H9 (cell line): Measurements from ENCODE around the gene MACROH2A1. TPM values are rescaled to one million over a fixed set of nuclear protein-coding genes. Genes with fewer than 3 reads are reported as not detected.

Source experiments
- DNase-seq: peaks from one replicate; pipeline ENCODE4 v3.0.0-alpha.2; 2017
- H2AFZ ChIP-seq: one replicate; pipeline ENCODE4 v1.6.1; 2013; ENCODE audit warnings: mild to moderate bottlenecking, low read length, control low read depth, moderate library complexity
- H2AK5ac ChIP-seq: 2 replicates; pipeline ENCODE4 v1.6.1; 2013; ENCODE audit warnings: low read length, control low read depth, mixed read lengths; ENCODE audit not compliant: insufficient read length
- H2BK120ac ChIP-seq: one replicate; pipeline ENCODE4 v1.6.1; 2013; ENCODE audit warnings: low read depth, mild to moderate bottlenecking, low read length, control low read depth, inconsistent platforms; ENCODE audit not compliant: poor library complexity, severe bottlenecking
- H2BK12ac ChIP-seq: 2 replicates; pipeline ENCODE4 v1.6.1; 2013; ENCODE audit warnings: low read length, control low read depth, mixed read lengths, low read depth; ENCODE audit not compliant: insufficient read length
- H2BK15ac ChIP-seq: 2 replicates; pipeline ENCODE4 v1.6.1; 2013; ENCODE audit warnings: low read depth, low read length, control low read depth
- H2BK20ac ChIP-seq: one replicate; pipeline ENCODE4 v1.6.1; 2013; ENCODE audit warnings: low read depth, mild to moderate bottlenecking, low read length, control low read depth, inconsistent platforms; ENCODE audit not compliant: poor library complexity, severe bottlenecking
- H2BK5ac ChIP-seq: 2 replicates; pipeline ENCODE4 v1.6.1; 2013; ENCODE audit warnings: low read length, control low read depth, mixed read lengths; ENCODE audit not compliant: insufficient read length
- H3K14ac ChIP-seq: 2 replicates; pipeline ENCODE4 v1.6.1; 2013; ENCODE audit warnings: low read length, control low read depth; ENCODE audit not compliant: insufficient read depth
- H3K18ac ChIP-seq: 2 replicates; pipeline ENCODE4 v1.6.1; 2013; ENCODE audit warnings: low read depth, mild to moderate bottlenecking, mixed read lengths, low read length, control low read depth; ENCODE audit not compliant: insufficient read length
- H3K23ac ChIP-seq: 2 replicates; pipeline ENCODE4 v1.6.1; 2013; ENCODE audit warnings: low read length, control low read depth, mixed read lengths, low read depth; ENCODE audit not compliant: insufficient read length
- H3K23me2 ChIP-seq: 2 replicates; pipeline ENCODE4 v1.6.1; 2013; ENCODE audit warnings: low read depth, mild to moderate bottlenecking, mixed read lengths, low read length, control low read depth; ENCODE audit not compliant: insufficient read length, poor library complexity, severe bottlenecking
- H3K27ac ChIP-seq: 2 replicates; pipeline ENCODE4 v1.5.1; 2013; ENCODE audit warnings: low read length, control low read depth, mixed read lengths, low read depth; ENCODE audit not compliant: insufficient read length
- H3K27me3 ChIP-seq: 2 replicates; pipeline ENCODE4 v1.6.1; 2013; ENCODE audit warnings: low read length, control low read depth, inconsistent platforms; ENCODE audit not compliant: insufficient read depth
- H3K4ac ChIP-seq: 2 replicates; pipeline ENCODE4 v1.6.1; 2013; ENCODE audit warnings: low read depth, mild to moderate bottlenecking, control low read depth, inconsistent platforms, low read length, moderate library complexity
- H3K4me1 ChIP-seq: 2 replicates; pipeline ENCODE4 v1.6.1; 2013; ENCODE audit warnings: low read length, control low read depth, inconsistent platforms; ENCODE audit not compliant: insufficient read depth
- H3K4me2 ChIP-seq: 2 replicates; pipeline ENCODE4 v1.6.1; 2013; ENCODE audit warnings: low read length, control low read depth, mixed read lengths; ENCODE audit not compliant: insufficient read length, insufficient read depth
- H3K56ac ChIP-seq: 2 replicates; pipeline ENCODE4 v1.6.1; 2013; ENCODE audit warnings: low read depth, mild to moderate bottlenecking, mixed read lengths, low read length, control low read depth; ENCODE audit not compliant: insufficient read length
- H3K79me1 ChIP-seq: 2 replicates; pipeline ENCODE4 v1.6.1; 2013; ENCODE audit warnings: low read depth, mild to moderate bottlenecking, moderate library complexity, low read length, control low read depth, inconsistent platforms; ENCODE audit not compliant: insufficient read depth, poor library complexity, severe bottlenecking
- H3K79me2 ChIP-seq: 2 replicates; pipeline ENCODE4 v1.6.1; 2013; ENCODE audit warnings: low read length, control low read depth, inconsistent platforms; ENCODE audit not compliant: insufficient read depth
- H3K9ac ChIP-seq: 2 replicates; pipeline ENCODE4 v1.6.1; 2013; ENCODE audit warnings: low read length, control low read depth, mixed read lengths; ENCODE audit not compliant: insufficient read length; ENCODE audit errors: extremely low read depth
- H3K9me3 ChIP-seq: one replicate; pipeline ENCODE4 v1.6.1; 2013; ENCODE audit warnings: low read depth, low read length, inconsistent platforms; ENCODE audit not compliant: control insufficient read depth
- H3T11ph ChIP-seq: one replicate; pipeline ENCODE4 v1.6.1; 2013; ENCODE audit warnings: mild to moderate bottlenecking, low read length, control low read depth, inconsistent platforms
- H4K20me1 ChIP-seq: one replicate; pipeline ENCODE4 v1.6.1; 2013; ENCODE audit not compliant: control insufficient read depth, insufficient read length, insufficient read depth
- H4K5ac ChIP-seq: 2 replicates; pipeline ENCODE4 v1.6.1; 2013; ENCODE audit warnings: low read depth, mild to moderate bottlenecking, mixed read lengths, low read length, control low read depth; ENCODE audit not compliant: insufficient read length
- H4K8ac ChIP-seq: replicated peaks from 2 replicates; pipeline ENCODE4 v1.6.1; 2013; ENCODE audit warnings: low read length, control low read depth, mixed read lengths, low read depth; ENCODE audit not compliant: insufficient read length
- H4K91ac ChIP-seq: 2 replicates; pipeline ENCODE4 v1.6.1; 2013; ENCODE audit warnings: low read depth, mild to moderate bottlenecking, moderate library complexity, mixed read lengths, low read length, control low read depth; ENCODE audit not compliant: insufficient read length
- H3K27ac Mint-ChIP-seq, 3 experiments: 2 replicates in 2 of 3; 3 replicates in 1 of 3; pipeline ENCODE4 v1.8.0; 2020 to 2021; ENCODE audit warnings: mixed read lengths in 3 of 3, mild to moderate bottlenecking in 1 of 3, moderate library complexity in 1 of 3
- H3K27me3 Mint-ChIP-seq: 2 replicates; pipeline ENCODE4 v1.8.0; 2021; ENCODE audit warnings: low read depth, mild to moderate bottlenecking, moderate library complexity, mixed read lengths
- H3K36me3 Mint-ChIP-seq, 3 experiments: 2 replicates in 2 of 3; 3 replicates in 1 of 3; pipeline ENCODE4 v1.8.0; 2020 to 2021; ENCODE audit warnings: low read depth in 3 of 3, mixed read lengths in 3 of 3; ENCODE audit not compliant: insufficient read depth in 1 of 3
- H3K4me1 Mint-ChIP-seq, 2 experiments: 2 replicates each; pipeline ENCODE4 v1.8.0; 2020; ENCODE audit warnings: mixed read lengths in 2 of 2
- H3K4me3 Mint-ChIP-seq, 2 experiments: 2 replicates in 1 of 2; 3 replicates in 1 of 2; pipeline ENCODE4 v1.8.0; 2020 to 2021; ENCODE audit warnings: mild to moderate bottlenecking in 2 of 2, mixed read lengths in 2 of 2, moderate library complexity in 1 of 2
- H3K9me3 Mint-ChIP-seq, 2 experiments: 2 replicates in 1 of 2; 3 replicates in 1 of 2; pipeline ENCODE4 v1.8.0; 2020; ENCODE audit warnings: mild to moderate bottlenecking in 2 of 2, mixed read lengths in 2 of 2, moderate library complexity in 1 of 2
- CTCF ChIP-seq: fragments of 200-600 bp; sonication (generic); conservative IDR thresholded peaks from 3 replicates; pipeline ENCODE4 v1.8.0; 2021; ENCODE audit warnings: antibody characterized with exemption, mild to moderate bottlenecking
- WGBS: extraction: QIAGEN DNeasy Blood & Tissue Kit; methylation state at CpG from one replicate; pipeline ENCODE4 v1.1.7; 2013; ENCODE audit warnings: missing lambda C conversion rate, low lambda C conversion rate, mixed read lengths; ENCODE audit not compliant: insufficient read length; ENCODE audit errors: extremely low coverage; 5-methylcytosine and 5-hydroxymethylcytosine counted together
- total RNA-seq: library from RNA; stranded (reverse); gene quantifications from 2 replicates; pipeline ENCODE4 v1.2.1, GENCODE V29; 2021

Gene MACROH2A1
- total RNA-seq, 1 experiment from 2014 or later: 111 TPM

GRCh38 chr5:135296900-135297816 is 101.9 kb downstream of the MACROH2A1 start:
- H2AK5ac ChIP-seq: no peak overlapping the region
- no peaks in the 10 kb centered on the region for H3K9me3 ChIP-seq
- H3K27me3 Mint-ChIP-seq: peaks cover 31% of the 10 kb centered on the region
- H3K27ac Mint-ChIP-seq: no peak overlapping the region
- H2AFZ ChIP-seq: no peak overlapping the region
- H2BK12ac ChIP-seq: no peak overlapping the region
- no peak for TF ChIP-seq CTCF
- no peak overlapping the region for H3T11ph ChIP-seq
- no peaks in the 10 kb centered on the region for H3K27me3 ChIP-seq
- H3K4ac ChIP-seq: no peak overlapping the region
- H3K14ac ChIP-seq: no peak overlapping the region
- H4K5ac ChIP-seq: no peak overlapping the region
- no peaks in the 10 kb centered on the region for H3K4me1 Mint-ChIP-seq
- no peak overlapping the region for H2BK120ac ChIP-seq
- no peak overlapping the region for H3K9ac ChIP-seq
- no peak overlapping the region; a peak in 1 of 5 replicates for H3K4me3 Mint-ChIP-seq
- H4K91ac ChIP-seq: no peak overlapping the region
- no peak overlapping the region for H3K18ac ChIP-seq
- no peaks in the 10 kb centered on the region for H3K9me3 Mint-ChIP-seq
- no peaks in the 10 kb centered on the region for H3K23me2 ChIP-seq
- H4K20me1 ChIP-seq: no peaks in the 10 kb centered on the region
- no peak overlapping the region for H2BK20ac ChIP-seq
- H3K23ac ChIP-seq: no peak overlapping the region
- H3K36me3 Mint-ChIP-seq: no peaks in the 10 kb centered on the region
- H2BK15ac ChIP-seq: no peak overlapping the region
- H3K4me2 ChIP-seq: no peak overlapping the region
- no peak overlapping the region for H4K8ac ChIP-seq
- no peak overlapping the region for H3K56ac ChIP-seq
- no peak overlapping the region for H3K27ac ChIP-seq
- no peak overlapping the region for H2BK5ac ChIP-seq
- DNase-seq: no peak
- no peaks in the 10 kb centered on the region for H3K79me1 ChIP-seq
- no CpG with 5 or more reads among the region's 5 CpGs for WGBS
- no peaks in the 10 kb centered on the region for H3K4me1 ChIP-seq
- H3K79me2 ChIP-seq: no peaks in the 10 kb centered on the region
